CD4-positive, alpha-beta T cell treated with Interleukin-4 for 1 hour (primary cell): ENCODE measurements around the gene TRA2B.
A peak's percentile ranks its signal among the peaks of the same experiment; 100 is the strongest.
"Not testable (repeated sequence)": the region's sequence is repeated elsewhere in the genome, so short reads cannot be mapped to it uniquely, and the experiment has no call there.

Source experiments
- DNase-seq, 2 donors: peaks; one replicate each; pipeline ENCODE4 v3.0.0-alpha.2; 2020 to 2022

Gene TRA2B

GRCh38 chr3:185926445-185926844 lies 11.4 kb downstream of the TRA2B start:
- DNase-seq, result no peak

DNA sequence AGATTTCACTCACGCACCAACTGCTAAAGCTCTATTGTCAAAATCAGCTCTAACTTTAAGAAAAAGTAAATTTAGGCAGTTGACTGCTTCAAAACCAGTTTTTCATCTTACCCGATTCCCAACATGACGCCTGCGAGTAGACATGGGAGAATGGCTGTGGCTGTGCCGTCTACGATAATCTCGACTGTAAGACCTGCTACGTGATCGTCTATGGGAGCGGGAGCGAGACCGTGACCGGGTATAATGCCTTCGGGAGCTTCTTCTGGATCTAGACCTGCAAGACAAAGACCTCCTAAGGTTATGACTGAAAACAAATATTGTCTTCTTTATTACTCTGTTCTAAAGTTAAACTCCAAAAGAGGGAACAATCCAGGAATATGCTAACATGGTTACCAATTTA lies 12.5 kb downstream of the TRA2B start:
- DNase-seq, result no peak

DNA sequence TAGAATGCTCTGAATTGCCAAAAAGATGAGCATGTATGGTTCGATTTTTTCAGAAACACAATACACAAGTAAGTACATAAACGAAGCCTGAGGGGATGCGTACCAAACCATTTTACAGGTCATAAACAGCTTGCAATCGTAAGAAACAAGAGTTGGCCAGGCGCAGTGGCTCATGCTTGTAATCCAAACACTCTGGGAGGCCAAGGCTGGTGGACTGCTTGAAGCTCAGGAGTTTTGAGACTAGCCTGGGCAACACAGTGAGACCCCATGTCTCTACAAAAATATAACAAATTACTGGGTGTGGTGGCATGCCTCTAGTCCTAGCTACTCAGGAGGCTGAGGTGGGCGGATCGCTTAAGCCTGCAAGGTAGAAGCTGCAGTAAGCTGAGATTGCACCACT lies 13.4 kb downstream of the TRA2B start:
- DNase-seq, result peak in 1 of 2 donors; percentile 6

DNA sequence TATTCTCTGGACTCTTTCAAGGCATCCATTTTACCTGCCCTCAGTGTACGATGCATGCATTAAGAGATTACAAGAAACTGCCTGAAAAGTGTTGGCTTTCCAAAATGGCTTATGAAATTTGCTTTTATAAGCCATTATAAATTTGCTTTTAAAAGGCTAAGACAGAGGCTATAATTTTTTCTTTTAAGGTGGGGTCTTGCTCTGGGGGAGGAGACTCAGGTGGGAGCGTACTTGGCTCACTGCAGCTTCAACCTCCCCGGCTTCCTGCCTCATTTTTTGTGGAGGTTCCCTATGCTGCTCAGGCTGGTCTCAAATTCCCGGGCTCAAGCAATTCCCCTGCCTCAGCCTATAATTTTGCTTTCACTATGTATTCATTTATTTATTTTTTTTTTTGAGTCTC lies 17.6 kb downstream of the TRA2B start:
- peak in 1 of 2 donors; percentile 7 for DNase-seq

- peak in 1 of 2 donors; percentile 19 for DNase-seq
These were observed 21.6 kb downstream of the TRA2B start for GRCh38 chr3:185916042-185916833.

DNA sequence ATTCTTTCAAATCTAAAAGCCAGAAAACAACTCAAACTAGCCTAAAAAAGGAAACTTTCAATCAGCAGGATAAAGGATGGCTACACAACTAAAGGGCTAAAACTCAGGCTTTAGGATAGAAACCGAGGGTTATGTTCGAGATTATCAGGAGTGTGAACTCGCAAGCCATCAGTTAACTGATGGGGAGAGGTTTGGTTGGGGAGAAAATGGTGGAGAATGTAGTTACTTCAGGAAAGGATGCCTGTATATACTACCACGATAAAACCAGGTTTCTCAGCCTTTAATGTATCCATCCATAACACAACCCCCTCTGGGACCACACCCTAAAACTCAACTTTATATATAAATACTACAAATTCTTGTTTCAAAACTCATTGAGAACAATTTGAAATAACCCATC lies 22.2 kb downstream of the TRA2B start:
- DNase-seq, result no peak

DNA sequence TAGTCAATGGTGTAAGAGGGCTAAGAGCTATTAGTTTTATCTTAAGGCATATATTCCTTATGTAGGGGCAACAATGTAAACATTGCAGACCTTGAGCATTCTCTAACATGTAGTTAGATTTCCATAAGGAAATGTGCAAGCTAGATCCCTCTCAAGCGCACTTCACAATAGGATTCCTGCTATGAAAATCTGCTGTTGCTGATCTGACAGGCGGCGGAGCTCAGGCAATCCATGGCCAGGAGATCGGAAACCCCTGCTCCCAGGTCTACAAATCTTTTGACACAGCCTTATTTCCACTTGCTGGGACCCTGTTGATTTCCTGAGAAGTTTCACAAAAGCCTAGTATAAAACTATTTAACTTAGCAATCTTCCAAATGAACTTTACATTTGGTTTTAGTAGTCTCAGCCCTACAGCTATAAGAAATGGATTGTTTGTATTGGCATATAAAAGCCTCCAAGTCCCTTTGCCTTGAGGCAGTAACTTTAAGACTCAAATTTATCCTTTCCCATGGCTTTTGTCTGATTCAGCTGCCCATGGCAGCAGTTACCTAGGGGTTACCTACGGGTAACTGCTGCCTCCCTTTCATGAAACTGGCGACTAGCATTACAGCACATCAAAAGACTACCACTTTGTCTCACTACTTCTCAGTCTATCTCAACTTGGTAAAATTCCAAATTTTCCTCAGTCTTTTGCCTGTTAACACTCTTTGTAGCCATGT lies 22.7 kb downstream of the TRA2B start:
- DNase-seq, result peak in 1 of 2 donors; percentile 12

- DNase-seq, result peak in 1 of 2 donors; percentile 46
These were observed 24.6 kb downstream of the TRA2B start for GRCh38 chr3:185912929-185913901.

DNA sequence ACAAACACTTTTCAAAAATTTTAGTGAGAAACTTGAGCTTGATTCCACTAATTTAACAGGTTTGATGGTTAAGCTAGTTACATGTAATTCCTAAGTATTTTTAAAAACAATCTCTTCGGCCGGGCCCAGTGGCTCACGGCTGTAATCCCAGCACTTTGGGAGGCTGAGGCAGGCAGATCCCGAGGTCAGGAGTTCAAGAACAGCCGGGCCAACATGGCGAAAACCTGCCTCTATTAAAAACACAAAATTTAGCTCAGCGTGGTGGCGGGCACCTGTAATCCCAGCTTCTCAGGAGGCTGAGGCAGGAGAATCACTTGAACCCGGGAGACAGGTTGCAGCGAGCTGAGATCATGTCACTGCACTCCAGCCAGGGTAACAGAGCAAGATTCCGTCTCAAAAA lies 25.3 kb downstream of the TRA2B start:
- DNase-seq, result no peak

- peak in 1 of 2 donors; percentile 38 for DNase-seq
These were observed 26.8 kb downstream of the TRA2B start for GRCh38 chr3:185911076-185911448.

GRCh38 chr3:185910322-185911075 lies 27.3 kb downstream of the TRA2B start:
- DNase-seq, result not testable (repeated sequence)

GRCh38 chr3:185909913-185910312 lies 27.9 kb downstream of the TRA2B start:
- DNase-seq, result peak in 1 of 2 donors; percentile 36

GRCh38 chr3:185900228-185900627 lies 37.6 kb downstream of the TRA2B start:
- peak in 1 of 2 donors; percentile 31 for DNase-seq

DNA sequence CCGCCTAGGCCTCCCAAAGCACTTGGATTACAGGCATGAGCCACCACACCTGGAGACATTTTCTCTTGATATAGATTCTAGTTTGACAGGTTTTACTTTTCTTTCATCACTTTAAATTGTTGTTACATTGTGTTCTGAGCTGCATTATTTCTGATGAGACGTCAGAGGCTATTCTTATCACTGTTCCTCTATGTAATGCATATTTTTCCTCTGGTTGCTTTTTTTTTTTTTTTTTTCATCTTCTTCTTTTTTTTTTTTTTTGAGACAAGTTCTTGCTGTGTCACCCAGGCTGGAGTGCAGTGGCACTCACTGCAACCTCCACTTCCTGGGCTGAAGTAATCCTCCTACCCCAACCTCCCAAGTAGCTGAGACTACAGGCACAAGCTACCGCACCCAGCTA lies 41.2 kb downstream of the TRA2B start:
- DNase-seq, result no peak

DNA sequence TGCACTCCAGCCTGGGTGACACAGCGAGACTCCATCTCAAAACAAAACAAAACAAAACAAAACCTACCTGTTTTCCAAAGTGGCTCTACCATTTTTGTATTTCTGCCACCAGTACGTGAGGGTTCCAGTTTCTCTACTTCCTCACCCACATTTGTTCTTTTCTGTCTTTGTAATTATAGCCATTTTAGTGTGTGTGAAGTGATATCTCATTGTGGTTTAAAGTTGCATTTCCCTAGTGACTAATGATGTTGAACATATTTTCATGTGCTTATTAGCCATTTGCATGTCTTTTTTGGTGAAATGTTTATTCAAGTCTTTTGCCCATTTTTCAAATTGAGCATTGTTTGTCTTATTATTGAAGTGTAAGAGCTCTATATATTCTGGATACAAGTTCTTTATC lies 50.7 kb downstream of the TRA2B start:
- DNase-seq, result no peak

GRCh38 chr3:185884641-185885040 lies 53.2 kb downstream of the TRA2B start:
- no peak for DNase-seq

- no peak for DNase-seq
These were observed 55.9 kb downstream of the TRA2B start for GRCh38 chr3:185881926-185882325.

DNA sequence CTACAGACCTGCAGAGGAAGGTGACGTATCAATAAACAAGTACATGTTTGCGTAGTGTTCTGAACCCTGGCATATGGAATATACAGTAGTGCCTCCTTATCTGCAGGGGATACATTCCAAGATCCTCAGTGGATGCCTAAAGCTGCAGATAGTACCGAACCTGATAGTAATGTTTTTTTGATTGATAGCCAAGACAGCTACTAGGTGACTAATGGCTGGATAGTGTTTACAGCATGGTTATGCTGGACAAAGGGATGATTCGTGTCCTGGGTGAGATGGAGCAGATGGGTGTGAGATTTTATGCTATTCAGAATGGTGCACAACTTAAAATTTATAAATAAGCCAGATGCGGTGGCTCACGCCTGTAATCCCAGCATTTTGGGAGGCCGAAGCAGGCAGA lies 57.2 kb downstream of the TRA2B start:
- no peak for DNase-seq

DNA sequence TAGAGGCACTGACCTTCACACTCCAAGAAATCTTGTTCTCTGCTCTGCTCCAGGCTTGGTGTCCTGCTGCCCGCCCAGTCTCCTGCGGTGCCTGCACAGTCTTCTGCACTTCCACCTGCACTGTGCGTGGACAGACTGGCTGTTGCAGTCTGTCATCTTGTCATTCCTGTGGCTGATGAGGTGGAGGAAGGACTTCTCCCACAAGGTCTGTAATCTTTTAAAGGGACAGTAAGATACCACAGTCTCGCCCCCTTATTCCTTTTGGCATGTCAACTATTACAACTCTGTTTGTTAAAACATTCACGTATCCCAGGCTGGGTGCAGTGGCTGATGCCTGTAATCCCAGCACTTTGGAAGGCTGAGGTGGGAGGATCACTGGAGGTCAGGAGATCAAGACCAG lies 58.9 kb downstream of the TRA2B start:
- DNase-seq, result no peak

DNA sequence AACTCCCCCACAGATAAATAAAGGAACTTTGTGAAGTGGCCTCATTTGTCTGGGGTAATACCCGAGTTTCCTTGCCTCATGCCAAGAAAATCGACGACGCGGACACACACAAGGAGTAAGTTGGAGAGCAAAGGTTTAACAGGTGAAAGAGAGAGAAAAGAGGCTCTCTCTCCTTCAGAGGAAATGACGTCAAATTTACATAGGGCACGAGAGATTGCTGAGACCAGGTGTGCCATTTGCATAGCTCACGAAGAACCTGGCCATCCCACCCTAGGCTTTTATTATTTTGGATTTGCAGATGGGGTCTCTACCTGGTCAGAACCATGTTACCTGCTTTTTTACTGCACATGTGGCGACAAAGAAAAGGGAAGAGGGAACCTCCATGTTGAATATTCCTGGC lies 63.7 kb downstream of the TRA2B start:
- no peak for DNase-seq

GRCh38 chr3:185867650-185868049 lies 70.2 kb downstream of the TRA2B start:
- no peak for DNase-seq

DNA sequence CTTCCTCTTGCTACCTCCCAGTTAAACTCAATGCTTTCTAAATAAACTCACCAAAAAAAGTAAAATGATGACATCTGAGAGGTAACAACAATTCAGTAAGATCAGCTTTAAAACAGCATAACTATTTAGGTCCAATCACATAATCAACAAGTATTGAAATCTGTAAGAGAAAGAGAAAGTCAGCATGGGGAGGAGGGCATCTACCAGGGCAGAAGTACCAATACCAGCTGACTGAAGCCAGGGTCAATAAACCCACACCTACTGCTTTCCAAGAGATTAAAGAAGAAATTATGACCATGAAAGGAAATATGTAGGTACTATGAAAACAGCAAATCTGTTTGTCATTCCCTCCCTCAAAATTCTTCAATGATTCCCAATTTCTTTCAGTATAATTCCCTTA lies 70.8 kb downstream of the TRA2B start:
- DNase-seq, result no peak
